Muscle layer of colon (tissue), 2 donors: ENCODE results near the gene CAMTA2.

Experiments used
- H3K27ac ChIP-seq: one replicate; pipeline ENCODE4 v1.7.0; 2013; ENCODE audit warnings: low read depth, mild to moderate bottlenecking, low read length, moderate library complexity
- H3K27me3 ChIP-seq, 2 donors: one replicate each; pipeline ENCODE4 v1.7.0; 2013; ENCODE audit warnings: low read length in 2 of 2, mild to moderate bottlenecking in 2 of 2; ENCODE audit not compliant: insufficient read depth in 2 of 2, control insufficient read depth in 1 of 2
- H3K36me3 ChIP-seq: one replicate; pipeline ENCODE4 v1.7.0; 2013; ENCODE audit warnings: mild to moderate bottlenecking, low read length; ENCODE audit not compliant: insufficient read depth
- H3K4me1 ChIP-seq: one replicate; pipeline ENCODE4 v1.7.0; 2013; ENCODE audit warnings: mild to moderate bottlenecking, low read length; ENCODE audit not compliant: insufficient read depth
- H3K4me3 ChIP-seq, 2 donors: one replicate each; pipeline ENCODE4 v1.7.0; 2013; ENCODE audit warnings: low read length in 2 of 2, low read depth in 1 of 2, mild to moderate bottlenecking in 1 of 2, moderate library complexity in 1 of 2
- H3K9ac ChIP-seq: one replicate; pipeline ENCODE4 v1.7.0; 2013; ENCODE audit warnings: low read length
- H3K9me3 ChIP-seq: one replicate; pipeline ENCODE4 v1.7.0; 2013; ENCODE audit warnings: mild to moderate bottlenecking, low read length
- donor health status: abdominal sarcoma.
- donor health status: Adenocarcinoma of cecum.

The CAMTA2 gene

DNA sequence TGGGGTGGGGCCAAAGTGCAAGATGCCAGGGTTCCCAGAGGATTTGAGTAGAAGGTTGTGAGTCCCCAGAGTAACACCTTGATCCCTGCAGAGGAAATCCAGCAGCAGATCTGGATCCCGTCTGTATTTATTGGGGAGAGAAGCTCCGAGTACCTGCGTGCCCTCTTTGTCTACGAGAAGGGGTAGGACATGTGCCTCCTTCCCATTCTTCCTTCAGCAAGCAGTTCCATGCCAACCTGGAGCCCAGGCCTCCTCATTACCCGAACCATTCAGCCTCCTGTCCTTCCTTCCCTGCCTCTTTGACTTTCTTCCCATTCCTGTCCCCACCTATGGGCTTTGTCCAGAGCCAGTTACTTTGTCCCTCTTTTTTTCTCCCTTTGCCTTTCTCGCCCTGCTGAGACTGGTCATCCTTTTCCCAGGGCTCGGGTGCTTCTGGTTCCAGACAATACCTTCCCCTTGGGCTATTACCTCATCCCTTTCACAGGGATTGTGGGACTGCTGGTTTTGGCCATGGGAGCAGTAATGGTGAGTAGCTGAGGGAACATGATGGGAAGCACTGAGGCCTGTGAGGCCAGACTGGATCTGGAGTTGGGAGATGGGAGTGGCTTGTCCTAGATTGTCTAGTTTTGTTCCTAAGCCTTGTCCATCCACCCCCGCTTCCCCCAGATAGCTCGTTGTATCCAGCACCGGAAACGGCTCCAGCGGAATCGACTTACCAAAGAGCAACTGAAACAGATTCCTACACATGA is 44.5 kb downstream of the CAMTA2 start:
- H3K9ac ChIP-seq = no peak overlapping the region
- H3K9me3 ChIP-seq = no peaks in the 10 kb centered on the region
- peaks cover 58% of the 10 kb centered on the region for H3K36me3 ChIP-seq
- H3K27me3 ChIP-seq = no peaks in the 10 kb centered on the region
- H3K4me1 ChIP-seq = peaks cover 69% of the 10 kb centered on the region
- H3K4me3 ChIP-seq = no peak overlapping the region
- H3K27ac ChIP-seq = no peak overlapping the region

DNA sequence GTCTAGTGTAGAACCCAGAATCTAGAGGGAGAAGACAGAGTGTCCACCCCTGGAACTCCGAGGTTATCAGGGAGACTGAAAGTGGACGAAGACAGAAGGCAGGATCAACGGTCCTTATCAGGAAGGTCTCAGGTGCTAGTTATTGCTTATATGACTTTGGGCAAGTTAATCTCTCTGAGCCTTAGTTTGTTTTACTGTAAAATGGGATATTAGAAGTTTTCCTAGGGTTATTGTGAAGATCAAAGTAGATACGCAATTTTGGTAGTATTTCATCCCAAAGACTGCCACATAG is 46.2 kb downstream of the CAMTA2 start:
- H3K9ac ChIP-seq = peak overlapping the region; percentile 94
- no peaks in the 10 kb centered on the region for H3K27me3 ChIP-seq
- H3K9me3 ChIP-seq = no peaks in the 10 kb centered on the region
- peak overlapping the region; percentile 92 to 97 for H3K4me3 ChIP-seq
- H3K4me1 ChIP-seq = peaks cover 65% of the 10 kb centered on the region
- peaks cover 65% of the 10 kb centered on the region for H3K36me3 ChIP-seq
- peak overlapping the region; percentile 97 for H3K27ac ChIP-seq

DNA sequence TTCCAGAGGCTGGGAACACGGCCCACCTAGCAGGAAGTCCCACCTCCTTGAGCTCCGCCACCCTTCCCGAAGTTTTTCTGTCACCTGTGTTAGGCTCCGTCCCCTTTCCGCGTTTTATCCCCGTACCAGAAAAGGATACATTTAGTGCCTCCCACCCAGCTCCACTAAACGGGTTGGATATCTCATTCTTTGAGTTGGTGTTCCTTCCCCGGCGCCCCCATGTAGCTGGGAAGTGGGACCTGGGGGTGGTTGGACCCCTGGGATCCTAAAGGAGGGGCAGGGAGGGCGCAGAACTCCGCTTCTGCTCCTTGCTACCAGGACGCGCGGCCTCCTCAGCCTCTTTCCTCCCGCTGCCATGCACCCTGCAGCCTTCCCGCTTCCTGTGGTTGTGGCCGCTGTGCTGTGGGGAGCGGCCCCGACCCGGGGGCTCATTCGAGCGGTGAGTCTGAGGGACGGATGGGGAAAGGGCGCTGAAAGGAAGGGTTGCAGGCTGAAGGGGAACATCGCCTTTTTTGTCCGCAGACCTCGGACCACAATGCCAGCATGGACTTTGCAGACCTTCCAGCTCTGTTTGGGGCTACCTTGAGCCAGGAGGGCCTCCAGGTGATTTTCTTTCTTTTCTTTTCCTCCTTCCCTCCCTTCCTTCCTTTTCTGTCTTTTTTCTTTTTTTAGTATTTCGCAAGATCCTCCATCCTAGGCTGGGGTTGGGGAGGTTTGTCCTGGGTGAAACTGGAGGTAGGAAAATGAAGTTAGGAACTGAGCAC is 46.7 kb downstream of the CAMTA2 start:
- peaks cover 64% of the 10 kb centered on the region for H3K36me3 ChIP-seq
- no peaks in the 10 kb centered on the region for H3K27me3 ChIP-seq
- H3K9ac ChIP-seq = peak overlapping the region; percentile 94
- peaks cover 60% of the 10 kb centered on the region for H3K4me1 ChIP-seq
- peak overlapping the region; percentile 97 for H3K27ac ChIP-seq
- H3K9me3 ChIP-seq = no peaks in the 10 kb centered on the region
- H3K4me3 ChIP-seq = peak overlapping the region; percentile 92 to 97

DNA sequence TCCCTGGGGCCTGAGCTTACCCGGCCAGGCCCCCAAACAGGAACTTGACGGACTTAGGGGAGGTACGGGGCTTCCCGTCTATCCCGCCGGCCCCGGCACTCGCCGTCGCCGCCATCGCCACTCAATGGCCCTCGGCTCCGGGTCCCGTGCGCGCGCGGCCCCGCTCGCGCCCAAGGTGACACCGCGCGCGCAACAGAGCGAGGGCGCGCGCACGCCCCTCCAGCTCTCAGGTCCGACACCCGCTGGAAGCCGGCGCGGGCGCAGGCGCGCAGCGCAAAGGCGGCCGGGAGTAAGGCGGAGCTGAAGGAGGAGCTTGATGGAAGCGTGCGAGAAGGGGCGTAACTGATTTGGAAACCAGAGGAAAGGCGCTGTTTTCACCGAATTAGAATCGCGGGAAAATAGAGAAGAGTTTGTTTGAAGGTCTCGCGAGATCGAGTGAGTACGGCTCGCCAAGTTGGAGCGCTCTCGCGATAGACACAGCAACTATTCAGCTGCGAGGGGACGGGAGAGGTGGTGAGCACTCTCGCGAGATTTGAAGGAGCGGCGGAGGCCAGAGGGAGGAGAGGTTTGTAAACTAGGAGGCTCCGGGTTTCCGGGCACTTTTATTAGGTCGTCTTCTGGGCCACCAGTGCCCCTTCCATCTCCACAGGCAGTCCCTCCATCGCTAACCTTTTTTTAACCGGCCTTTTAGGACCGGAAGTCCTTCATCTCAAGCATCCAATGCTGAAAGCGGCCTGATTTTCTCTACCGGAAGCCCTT is 47.5 kb downstream of the CAMTA2 start, which contains the start of the genes RNF167 and SLC25A11:
Gene RNF167 (plus strand): TSS at position 473 of the 759 bp plus-strand sequence. CDS start 642 bp downstream, outside the sequence.
Gene SLC25A11 (minus strand): TSS at position 251 of the 759 bp plus-strand sequence. CDS start 136 bp downstream, at position 115.
- H3K4me3 ChIP-seq = peak within 1 kb of the TSS; percentile 92 to 97
- peaks cover 60% of the 10 kb centered on the region for H3K36me3 ChIP-seq
- H3K9me3 ChIP-seq = no peaks in the 10 kb centered on the region
- H3K9ac ChIP-seq = peak within 1 kb of the TSS; percentile 94
- H3K27ac ChIP-seq = peak within 1 kb of the TSS; percentile 97
- H3K27me3 ChIP-seq = no peaks in the 10 kb centered on the region
- peaks cover 52% of the 10 kb centered on the region for H3K4me1 ChIP-seq

DNA sequence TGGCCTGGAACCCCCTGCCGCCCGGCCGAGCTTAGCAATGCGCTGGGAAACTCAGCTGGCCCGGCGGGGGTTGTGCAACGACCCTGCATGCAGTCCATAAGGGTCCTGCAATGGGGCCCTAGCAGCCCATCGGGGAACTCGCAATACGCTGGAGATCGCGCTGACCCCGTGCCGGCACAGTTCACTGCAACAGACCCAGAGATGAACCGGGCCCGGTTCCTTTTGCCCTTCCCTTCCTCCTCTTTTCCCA is 48.0 kb downstream of the CAMTA2 start:
- Histone ChIP-seq H3K36me3 (peaks cover 55% of the 10 kb centered on the region), H3K27me3 (no peaks in the 10 kb centered on the region), H3K4me3 (peak overlapping the region; percentile 92 to 97), H3K4me1 (peaks cover 49% of the 10 kb centered on the region), H3K9me3 (no peaks in the 10 kb centered on the region), H3K9ac (peak overlapping the region; percentile 94), H3K27ac (peak overlapping the region; percentile 97)

DNA sequence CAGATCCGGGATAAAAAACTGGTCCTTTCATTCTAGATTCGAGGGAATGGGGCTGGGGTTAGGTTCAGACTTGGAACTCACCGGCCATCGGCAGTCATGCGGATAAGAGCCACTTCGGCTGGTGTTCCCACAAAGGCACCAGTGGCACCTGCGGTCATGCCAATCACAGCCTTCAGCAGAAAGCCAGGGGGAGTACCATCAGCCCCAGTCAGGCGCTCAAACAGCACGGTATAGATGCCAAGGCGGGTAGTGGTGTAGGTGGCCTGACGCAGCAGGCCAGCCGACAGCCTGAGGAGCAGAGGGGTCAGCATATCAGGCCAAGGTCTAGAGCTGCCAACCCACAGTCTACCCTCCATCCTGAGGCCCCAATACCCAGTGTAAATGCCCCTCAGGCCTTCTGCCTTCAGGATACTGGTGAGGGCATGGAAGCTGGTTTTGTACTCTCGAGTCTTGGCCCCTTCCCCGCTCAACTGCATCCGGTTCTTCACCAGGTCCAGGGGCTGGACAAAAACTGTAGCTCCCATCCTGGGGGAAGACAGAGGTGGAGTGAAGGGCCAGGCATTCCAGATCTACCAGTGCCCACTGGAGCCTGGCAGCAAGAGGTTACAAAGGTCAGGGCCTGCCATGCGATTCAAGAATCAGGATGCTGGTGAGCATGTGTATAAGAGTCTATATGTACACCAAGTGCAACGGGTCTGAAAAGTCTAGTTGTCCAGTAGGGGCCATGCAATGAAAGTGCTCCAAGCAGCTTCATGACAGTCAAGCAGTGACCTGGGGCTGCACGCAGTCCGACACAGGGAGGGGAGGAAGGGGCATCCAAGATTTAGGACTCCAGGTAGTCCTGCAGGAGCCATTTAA is 48.6 kb downstream of the CAMTA2 start:
- Histone ChIP-seq H3K4me1 (peaks cover 49% of the 10 kb centered on the region), H3K9me3 (no peaks in the 10 kb centered on the region), H3K36me3 (peaks cover 49% of the 10 kb centered on the region), H3K4me3 (peak overlapping the region; percentile 92 to 97), H3K27me3 (no peaks in the 10 kb centered on the region), H3K27ac (peak overlapping the region; percentile 97), H3K9ac (peak overlapping the region; percentile 94)

DNA sequence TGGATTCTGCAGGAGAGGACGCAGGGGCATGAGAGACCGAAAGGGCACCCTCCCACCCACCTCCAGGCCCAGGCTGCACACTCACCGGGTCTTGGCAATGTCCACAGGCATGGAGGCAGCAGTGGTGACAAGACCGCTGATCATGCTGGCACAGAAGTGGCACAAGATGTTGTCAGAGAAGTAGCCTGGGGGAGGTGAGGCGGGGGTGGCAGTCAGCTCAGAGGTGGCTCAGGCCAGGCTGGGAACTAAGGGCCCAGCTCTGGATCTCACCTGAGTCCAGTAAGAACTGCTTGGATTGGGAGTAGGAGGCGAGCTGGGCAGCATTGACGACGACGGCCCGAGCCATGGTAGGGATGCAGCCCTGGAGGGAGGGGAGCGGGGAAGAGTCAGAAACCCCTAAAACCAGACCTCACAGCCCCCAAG is 49.4 kb downstream of the CAMTA2 start:
- H3K9me3 ChIP-seq = no peaks in the 10 kb centered on the region
- H3K4me3 ChIP-seq = peak overlapping the region in 1 of 2 donors; percentile 97
- peak overlapping the region; percentile 94 for H3K9ac ChIP-seq
- no peaks in the 10 kb centered on the region for H3K27me3 ChIP-seq
- peaks cover 41% of the 10 kb centered on the region for H3K36me3 ChIP-seq
- no peak overlapping the region for H3K27ac ChIP-seq
- H3K4me1 ChIP-seq = peaks cover 42% of the 10 kb centered on the region

DNA sequence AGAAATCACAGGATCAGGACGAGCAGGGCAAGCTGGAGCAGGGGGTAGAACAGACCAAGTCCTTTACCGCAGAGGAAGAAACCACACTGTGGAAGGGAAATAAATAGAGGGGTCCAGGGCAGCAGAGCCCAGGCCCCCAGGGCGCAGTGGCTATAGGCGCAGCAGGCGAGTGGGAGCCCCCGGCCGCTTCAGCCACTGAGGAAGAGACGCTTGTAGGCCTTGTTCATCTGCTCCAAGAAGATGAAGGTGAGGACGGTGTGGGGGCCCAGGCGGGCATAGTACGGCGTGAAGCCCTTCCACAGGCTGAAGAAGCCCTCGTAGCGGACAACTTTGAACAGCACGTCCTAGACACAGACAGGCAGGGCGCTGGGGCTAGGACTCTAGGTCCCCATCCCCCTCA is 49.9 kb downstream of the CAMTA2 start:
- H3K4me1 ChIP-seq = peaks cover 41% of the 10 kb centered on the region
- H3K36me3 ChIP-seq = peaks cover 35% of the 10 kb centered on the region
- no peaks in the 10 kb centered on the region for H3K27me3 ChIP-seq
- no peak overlapping the region for H3K4me3 ChIP-seq
- H3K27ac ChIP-seq = no peak overlapping the region
- no peaks in the 10 kb centered on the region for H3K9me3 ChIP-seq
- H3K9ac ChIP-seq = no peak overlapping the region

DNA sequence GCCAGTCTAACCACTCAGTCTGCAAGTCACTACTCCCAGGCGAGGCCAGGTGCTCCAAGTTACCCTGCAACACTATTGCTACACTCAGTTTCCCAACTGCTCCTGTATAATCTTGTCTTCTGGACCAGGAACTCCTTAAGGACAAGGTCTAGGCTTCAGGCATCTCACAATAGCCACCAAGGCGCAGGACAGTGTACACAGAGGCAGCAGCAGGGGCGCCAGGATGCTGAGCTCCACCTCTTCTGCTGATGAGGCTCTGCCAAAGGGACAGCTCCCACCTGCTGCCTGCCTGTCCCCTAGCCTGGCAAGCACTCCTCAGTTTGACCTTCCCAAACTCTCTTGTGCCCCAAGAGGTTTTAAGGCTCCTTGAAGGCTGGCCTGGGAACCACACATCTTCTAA is 51.0 kb downstream of the CAMTA2 start:
- peaks cover 30% of the 10 kb centered on the region for H3K4me1 ChIP-seq

DNA sequence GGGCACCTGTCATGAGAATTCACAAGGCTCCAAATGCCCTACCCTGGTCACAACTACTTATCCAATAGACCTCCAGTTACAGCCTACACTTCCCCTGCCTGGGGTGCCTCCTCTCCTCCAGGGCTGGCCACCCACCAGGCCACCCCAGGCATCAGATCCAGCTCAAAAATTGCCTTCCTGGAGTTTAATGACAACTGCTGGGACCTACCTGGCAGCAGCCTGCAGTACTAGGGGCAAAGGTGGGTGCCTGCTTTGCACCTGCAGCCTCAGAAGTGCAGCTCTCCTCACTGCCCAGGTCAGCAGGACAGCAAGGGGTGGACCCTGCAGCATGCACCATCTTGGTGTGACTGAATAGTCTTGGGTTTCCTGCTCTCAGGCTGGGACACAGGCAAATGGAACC is 51.8 kb downstream of the CAMTA2 start:
- Histone ChIP-seq H3K27me3 (no peaks in the 10 kb centered on the region), H3K9ac (no peak overlapping the region), H3K36me3 (peaks cover 30% of the 10 kb centered on the region), H3K4me3 (no peak overlapping the region), H3K9me3 (no peaks in the 10 kb centered on the region), H3K4me1 (peaks cover 24% of the 10 kb centered on the region), H3K27ac (no peak overlapping the region)

More for the DNA sequence above, 51.0 kb downstream of the CAMTA2 start:
- H3K27ac ChIP-seq = no peak overlapping the region
- H3K9me3 ChIP-seq = no peaks in the 10 kb centered on the region
- no peak overlapping the region for H3K4me3 ChIP-seq
- peaks cover 30% of the 10 kb centered on the region for H3K36me3 ChIP-seq
- H3K27me3 ChIP-seq = no peaks in the 10 kb centered on the region
- H3K9ac ChIP-seq = no peak overlapping the region
